Measurements from ENCODE around the gene PIP5K1C. TPM values are rescaled to one million over a fixed set of nuclear protein-coding genes. Genes with fewer than 3 reads are reported as not detected.

PIP5K1C gene
- total and polyA plus RNA-seq, 10 of the 15 experiments (the other 5 are each of a cell fraction or from before 2014, with no cell fraction given), result 0.39 to 19.6 (median 5.3) TPM

DNA sequence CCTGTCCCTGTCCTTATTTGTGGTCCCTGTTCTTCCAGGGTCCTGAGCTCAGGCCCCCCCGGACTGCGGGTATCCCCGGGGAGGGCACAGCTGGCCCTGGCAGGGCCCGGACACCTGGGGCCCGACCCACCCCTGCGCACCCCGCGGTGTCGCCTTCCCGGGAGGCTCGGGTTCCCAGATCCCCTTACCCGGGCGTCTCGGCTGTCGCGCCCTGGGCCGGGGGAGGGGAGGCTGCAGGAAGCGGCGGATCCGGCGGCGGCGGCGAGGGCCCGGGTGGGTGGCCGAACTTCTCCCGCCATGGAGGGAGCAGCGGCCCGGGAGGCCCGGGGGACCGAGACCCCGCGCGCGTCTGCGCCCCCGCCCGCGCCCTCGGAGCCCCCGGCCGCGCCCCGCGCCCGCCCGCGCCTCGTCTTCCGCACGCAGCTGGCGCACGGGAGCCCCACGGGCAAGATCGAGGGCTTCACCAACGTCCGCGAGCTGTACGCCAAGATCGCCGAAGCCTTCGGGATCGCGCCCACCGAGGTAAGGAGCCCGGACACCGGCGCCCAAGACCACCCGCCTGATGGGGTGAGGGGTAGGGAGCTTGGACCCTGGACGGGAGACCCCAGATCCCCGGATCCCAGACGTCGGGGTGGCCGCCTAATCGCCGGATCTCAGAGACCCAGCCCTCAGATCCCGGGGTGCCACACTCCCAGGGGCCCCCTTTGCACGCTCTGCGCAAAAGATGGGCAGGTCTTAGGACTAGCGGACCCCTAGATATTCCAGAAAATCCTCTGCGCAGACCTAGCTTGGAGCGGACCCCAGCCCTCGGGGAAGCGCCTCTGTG, 114.8 kb downstream of the PIP5K1C start, which contains the start of gene GIPC3:
TSS of gene GIPC3 (plus strand) at position 178 of the 826 bp plus-strand sequence. CDS start at position 298, 120 bp downstream.
- FAIRE-seq, result no peak
- Histone ChIP-seq H3K36me3 (ENCODE audit: control insufficient read depth in 2 of 2, insufficient read depth in 2 of 2, low read length in 1 of 2) (no peaks in the 10 kb centered on the region), H3K27ac (ENCODE audit: control insufficient read depth, insufficient read depth) (no peak within 1 kb of the TSS), H3K79me2 (ENCODE audit: control insufficient read depth, insufficient read depth, low read length) (no peaks in the 10 kb centered on the region), H3K27me3 (replicated peaks in 1 of 2; ENCODE audit: control insufficient read depth in 2 of 2, insufficient read depth in 2 of 2, low read length in 1 of 2) (peaks cover 0 to 2% of the 10 kb centered on the region in 2 experiments; a peak in 1 of 4 replicates), H4K20me1 (ENCODE audit: control insufficient read depth, insufficient read depth) (no peaks in the 10 kb centered on the region), H3K4me1 (ENCODE audit: control insufficient read depth, insufficient read depth, low read length) (no peaks in the 10 kb centered on the region), H3K9ac (ENCODE audit: control insufficient read depth, insufficient read depth, low read length) (no peak within 1 kb of the TSS), H3K4me2 (ENCODE audit: control insufficient read depth, insufficient read depth) (peak within 1 kb of the TSS; percentile 3; the same call in 1 of the 2 replicates), H3K4me3 (no peak within 1 kb of the TSS), H2AFZ (ENCODE audit: control insufficient read depth, low read depth, low read length) (no peak within 1 kb of the TSS), H3K9me3 (replicated peaks; ENCODE audit: control insufficient read depth, insufficient read depth, low read length) (no peaks in the 10 kb centered on the region; the same call in 2 of the 3 replicates)
- ATAC-seq, result no peak
- in situ Hi-C loops (cut with MboI) (no loop called here), intact Hi-C loops (cut with micrococcal nuclease; ENCODE audit: unreplicated experiment) (no loop called here)
- SMC1A ChIA-PET (ENCODE audit: uncharacterized antibody, unreplicated experiment), result no interaction called here
- no peak for DNase-seq (ENCODE audit: low read depth, low spot score)
- RAD21 ChIA-PET (ENCODE audit: unreplicated experiment), result no interaction called here
- CTCF ChIA-PET, result interaction anchor here (0.6 to 1.9 kb wide), 6 partner anchors 10 to 41 kb away, joined by 3 to 4 read pairs (median 3); no protein-coding TSS in a partner anchor
- POLR2A ChIA-PET, result no interaction called here
- 21% methylated on average over 46 of the region's 84 CpGs for whole genome bisulfite sequencing (ENCODE audit: insufficient coverage, insufficient replicate concordance, low lambda C conversion rate, missing lambda C conversion rate)
- no TSS peak for BruUV-seq (replicated peaks)
- TF ChIP-seq IKZF2 (IDR thresholded peaks at IDR 0.05) (no peak), HDAC6 (IDR thresholded peaks at IDR 0.05; ENCODE audit: unreplicated experiment) (no peak), RBBP5 (conservative IDR thresholded peaks at IDR 0.05) (no peak)
- TF ChIP-seq, protein P1, sequence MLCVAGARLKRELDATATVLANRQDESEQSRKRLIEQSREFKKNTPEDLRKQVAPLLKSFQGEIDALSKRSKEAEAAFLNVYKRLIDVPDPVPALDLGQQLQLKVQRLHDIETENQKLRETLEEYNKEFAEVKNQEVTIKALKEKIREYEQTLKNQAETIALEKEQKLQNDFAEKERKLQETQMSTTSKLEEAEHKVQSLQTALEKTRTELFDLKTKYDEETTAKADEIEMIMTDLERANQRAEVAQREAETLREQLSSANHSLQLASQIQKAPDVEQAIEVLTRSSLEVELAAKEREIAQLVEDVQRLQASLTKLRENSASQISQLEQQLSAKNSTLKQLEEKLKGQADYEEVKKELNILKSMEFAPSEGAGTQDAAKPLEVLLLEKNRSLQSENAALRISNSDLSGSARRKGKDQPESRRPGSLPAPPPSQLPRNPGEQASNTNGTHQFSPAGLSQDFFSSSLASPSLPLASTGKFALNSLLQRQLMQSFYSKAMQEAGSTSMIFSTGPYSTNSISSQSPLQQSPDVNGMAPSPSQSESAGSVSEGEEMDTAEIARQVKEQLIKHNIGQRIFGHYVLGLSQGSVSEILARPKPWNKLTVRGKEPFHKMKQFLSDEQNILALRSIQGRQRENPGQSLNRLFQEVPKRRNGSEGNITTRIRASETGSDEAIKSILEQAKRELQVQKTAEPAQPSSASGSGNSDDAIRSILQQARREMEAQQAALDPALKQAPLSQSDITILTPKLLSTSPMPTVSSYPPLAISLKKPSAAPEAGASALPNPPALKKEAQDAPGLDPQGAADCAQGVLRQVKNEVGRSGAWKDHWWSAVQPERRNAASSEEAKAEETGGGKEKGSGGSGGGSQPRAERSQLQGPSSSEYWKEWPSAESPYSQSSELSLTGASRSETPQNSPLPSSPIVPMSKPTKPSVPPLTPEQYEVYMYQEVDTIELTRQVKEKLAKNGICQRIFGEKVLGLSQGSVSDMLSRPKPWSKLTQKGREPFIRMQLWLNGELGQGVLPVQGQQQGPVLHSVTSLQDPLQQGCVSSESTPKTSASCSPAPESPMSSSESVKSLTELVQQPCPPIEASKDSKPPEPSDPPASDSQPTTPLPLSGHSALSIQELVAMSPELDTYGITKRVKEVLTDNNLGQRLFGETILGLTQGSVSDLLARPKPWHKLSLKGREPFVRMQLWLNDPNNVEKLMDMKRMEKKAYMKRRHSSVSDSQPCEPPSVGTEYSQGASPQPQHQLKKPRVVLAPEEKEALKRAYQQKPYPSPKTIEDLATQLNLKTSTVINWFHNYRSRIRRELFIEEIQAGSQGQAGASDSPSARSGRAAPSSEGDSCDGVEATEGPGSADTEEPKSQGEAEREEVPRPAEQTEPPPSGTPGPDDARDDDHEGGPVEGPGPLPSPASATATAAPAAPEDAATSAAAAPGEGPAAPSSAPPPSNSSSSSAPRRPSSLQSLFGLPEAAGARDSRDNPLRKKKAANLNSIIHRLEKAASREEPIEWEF (IDR thresholded peaks at IDR 0.05; ENCODE audit: insufficient replicate concordance, low read depth, low read length), result no peak
- TF ChIP-seq, protein P2, sequence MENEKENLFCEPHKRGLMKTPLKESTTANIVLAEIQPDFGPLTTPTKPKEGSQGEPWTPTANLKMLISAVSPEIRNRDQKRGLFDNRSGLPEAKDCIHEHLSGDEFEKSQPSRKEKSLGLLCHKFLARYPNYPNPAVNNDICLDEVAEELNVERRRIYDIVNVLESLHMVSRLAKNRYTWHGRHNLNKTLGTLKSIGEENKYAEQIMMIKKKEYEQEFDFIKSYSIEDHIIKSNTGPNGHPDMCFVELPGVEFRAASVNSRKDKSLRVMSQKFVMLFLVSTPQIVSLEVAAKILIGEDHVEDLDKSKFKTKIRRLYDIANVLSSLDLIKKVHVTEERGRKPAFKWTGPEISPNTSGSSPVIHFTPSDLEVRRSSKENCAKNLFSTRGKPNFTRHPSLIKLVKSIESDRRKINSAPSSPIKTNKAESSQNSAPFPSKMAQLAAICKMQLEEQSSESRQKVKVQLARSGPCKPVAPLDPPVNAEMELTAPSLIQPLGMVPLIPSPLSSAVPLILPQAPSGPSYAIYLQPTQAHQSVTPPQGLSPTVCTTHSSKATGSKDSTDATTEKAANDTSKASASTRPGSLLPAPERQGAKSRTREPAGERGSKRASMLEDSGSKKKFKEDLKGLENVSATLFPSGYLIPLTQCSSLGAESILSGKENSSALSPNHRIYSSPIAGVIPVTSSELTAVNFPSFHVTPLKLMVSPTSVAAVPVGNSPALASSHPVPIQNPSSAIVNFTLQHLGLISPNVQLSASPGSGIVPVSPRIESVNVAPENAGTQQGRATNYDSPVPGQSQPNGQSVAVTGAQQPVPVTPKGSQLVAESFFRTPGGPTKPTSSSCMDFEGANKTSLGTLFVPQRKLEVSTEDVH (IDR thresholded peaks at IDR 0.05; ENCODE audit: low read depth, partially characterized antibody), result no peak
- TF ChIP-seq, protein P3, sequence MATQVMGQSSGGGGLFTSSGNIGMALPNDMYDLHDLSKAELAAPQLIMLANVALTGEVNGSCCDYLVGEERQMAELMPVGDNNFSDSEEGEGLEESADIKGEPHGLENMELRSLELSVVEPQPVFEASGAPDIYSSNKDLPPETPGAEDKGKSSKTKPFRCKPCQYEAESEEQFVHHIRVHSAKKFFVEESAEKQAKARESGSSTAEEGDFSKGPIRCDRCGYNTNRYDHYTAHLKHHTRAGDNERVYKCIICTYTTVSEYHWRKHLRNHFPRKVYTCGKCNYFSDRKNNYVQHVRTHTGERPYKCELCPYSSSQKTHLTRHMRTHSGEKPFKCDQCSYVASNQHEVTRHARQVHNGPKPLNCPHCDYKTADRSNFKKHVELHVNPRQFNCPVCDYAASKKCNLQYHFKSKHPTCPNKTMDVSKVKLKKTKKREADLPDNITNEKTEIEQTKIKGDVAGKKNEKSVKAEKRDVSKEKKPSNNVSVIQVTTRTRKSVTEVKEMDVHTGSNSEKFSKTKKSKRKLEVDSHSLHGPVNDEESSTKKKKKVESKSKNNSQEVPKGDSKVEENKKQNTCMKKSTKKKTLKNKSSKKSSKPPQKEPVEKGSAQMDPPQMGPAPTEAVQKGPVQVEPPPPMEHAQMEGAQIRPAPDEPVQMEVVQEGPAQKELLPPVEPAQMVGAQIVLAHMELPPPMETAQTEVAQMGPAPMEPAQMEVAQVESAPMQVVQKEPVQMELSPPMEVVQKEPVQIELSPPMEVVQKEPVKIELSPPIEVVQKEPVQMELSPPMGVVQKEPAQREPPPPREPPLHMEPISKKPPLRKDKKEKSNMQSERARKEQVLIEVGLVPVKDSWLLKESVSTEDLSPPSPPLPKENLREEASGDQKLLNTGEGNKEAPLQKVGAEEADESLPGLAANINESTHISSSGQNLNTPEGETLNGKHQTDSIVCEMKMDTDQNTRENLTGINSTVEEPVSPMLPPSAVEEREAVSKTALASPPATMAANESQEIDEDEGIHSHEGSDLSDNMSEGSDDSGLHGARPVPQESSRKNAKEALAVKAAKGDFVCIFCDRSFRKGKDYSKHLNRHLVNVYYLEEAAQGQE (IDR thresholded peaks at IDR 0.05; ENCODE audit: low read depth, low read length), result no peak
- TF ChIP-seq, protein P4, sequence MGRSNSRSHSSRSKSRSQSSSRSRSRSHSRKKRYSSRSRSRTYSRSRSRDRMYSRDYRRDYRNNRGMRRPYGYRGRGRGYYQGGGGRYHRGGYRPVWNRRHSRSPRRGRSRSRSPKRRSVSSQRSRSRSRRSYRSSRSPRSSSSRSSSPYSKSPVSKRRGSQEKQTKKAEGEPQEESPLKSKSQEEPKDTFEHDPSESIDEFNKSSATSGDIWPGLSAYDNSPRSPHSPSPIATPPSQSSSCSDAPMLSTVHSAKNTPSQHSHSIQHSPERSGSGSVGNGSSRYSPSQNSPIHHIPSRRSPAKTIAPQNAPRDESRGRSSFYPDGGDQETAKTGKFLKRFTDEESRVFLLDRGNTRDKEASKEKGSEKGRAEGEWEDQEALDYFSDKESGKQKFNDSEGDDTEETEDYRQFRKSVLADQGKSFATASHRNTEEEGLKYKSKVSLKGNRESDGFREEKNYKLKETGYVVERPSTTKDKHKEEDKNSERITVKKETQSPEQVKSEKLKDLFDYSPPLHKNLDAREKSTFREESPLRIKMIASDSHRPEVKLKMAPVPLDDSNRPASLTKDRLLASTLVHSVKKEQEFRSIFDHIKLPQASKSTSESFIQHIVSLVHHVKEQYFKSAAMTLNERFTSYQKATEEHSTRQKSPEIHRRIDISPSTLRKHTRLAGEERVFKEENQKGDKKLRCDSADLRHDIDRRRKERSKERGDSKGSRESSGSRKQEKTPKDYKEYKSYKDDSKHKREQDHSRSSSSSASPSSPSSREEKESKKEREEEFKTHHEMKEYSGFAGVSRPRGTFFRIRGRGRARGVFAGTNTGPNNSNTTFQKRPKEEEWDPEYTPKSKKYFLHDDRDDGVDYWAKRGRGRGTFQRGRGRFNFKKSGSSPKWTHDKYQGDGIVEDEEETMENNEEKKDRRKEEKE (IDR thresholded peaks at IDR 0.05), result no peak
